ENCODE data around the gene KIF1A. TPM values are rescaled to one million over a fixed set of nuclear protein-coding genes. Genes with fewer than 3 reads are reported as not detected.
"Not testable (repeated sequence)": the region's sequence is repeated elsewhere in the genome, so short reads cannot be mapped to it uniquely, and the experiment has no call there.

KIF1A gene
- total RNA-seq, 1 donor = not detected

DNA sequence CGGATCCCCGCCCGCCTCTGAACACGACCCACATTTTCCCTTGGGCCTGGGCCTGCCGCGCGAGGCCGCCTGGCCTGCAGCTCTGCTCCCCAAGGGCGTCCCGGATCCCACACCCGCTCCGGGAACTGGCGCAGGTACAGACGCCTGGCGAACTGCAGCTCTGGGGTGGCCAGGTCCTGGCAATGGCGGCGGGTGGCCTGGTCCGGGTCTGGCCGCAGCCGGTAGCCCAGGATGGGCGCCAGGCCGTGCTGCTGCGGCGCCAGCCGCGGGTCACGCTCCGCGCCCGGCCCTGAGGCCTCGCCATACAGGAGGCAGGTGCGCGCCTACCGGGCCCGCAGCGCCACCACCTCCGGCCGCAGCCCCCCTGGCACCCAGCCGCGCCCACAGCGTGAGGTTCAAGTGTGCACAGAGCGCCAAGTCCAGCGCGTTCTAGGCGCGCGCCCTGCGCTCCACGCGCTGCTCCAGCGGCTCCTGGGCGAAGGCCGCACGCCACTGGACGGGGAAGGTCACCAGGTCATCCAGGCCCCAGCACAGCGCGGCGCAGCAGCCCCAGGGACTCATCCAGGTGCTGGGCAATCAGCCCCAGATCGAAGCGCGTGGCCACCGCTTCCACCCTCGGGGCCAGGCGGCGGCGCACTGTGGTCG is 118.8 kb downstream of the KIF1A start:
- TF ChIP-seq, protein P1, sequence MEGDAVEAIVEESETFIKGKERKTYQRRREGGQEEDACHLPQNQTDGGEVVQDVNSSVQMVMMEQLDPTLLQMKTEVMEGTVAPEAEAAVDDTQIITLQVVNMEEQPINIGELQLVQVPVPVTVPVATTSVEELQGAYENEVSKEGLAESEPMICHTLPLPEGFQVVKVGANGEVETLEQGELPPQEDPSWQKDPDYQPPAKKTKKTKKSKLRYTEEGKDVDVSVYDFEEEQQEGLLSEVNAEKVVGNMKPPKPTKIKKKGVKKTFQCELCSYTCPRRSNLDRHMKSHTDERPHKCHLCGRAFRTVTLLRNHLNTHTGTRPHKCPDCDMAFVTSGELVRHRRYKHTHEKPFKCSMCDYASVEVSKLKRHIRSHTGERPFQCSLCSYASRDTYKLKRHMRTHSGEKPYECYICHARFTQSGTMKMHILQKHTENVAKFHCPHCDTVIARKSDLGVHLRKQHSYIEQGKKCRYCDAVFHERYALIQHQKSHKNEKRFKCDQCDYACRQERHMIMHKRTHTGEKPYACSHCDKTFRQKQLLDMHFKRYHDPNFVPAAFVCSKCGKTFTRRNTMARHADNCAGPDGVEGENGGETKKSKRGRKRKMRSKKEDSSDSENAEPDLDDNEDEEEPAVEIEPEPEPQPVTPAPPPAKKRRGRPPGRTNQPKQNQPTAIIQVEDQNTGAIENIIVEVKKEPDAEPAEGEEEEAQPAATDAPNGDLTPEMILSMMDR (IDR thresholded peaks at IDR 0.05; ENCODE audit: extremely low read depth, low read depth, low read length) = no peak
- H3K27ac ChIP-seq (ENCODE audit: low read depth, low read length) = no peak overlapping the region
- no peaks in the 10 kb centered on the region for H3K4me1 ChIP-seq (ENCODE audit: insufficient read depth, low read length)

DNA sequence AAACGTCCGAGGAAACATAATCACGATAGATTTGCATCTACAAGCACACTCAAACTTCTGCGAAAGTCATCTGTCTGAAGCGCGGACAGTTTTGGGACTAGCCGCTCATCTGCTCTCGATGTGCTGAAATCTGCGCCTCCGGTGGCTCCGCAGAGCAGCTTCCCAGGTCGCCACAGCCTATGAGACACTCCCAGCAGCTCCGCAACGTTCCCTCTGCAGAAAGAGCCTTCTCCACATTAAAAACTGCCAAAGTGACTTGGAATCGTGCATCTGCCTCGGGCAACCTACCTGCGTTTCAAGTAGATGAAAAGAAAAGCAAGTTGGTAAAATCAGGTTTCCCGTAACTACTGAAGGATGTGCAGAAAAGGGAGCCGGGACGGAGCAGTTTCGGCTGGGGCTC is 119.4 kb downstream of the KIF1A start:
- H3K9me3 ChIP-seq (ENCODE audit: low read depth, low read length); DNase-seq (ENCODE audit: insufficient read length, low spot score, missing footprints); H3K4me3 ChIP-seq (ENCODE audit: insufficient read depth, low read length); H2AFZ ChIP-seq (ENCODE audit: low read length); H3K4me1 ChIP-seq (ENCODE audit: insufficient read depth, low read length); H3K27ac ChIP-seq (ENCODE audit: low read depth, low read length); H3K36me3 ChIP-seq (ENCODE audit: insufficient read depth, low read length); H3K79me2 ChIP-seq (ENCODE audit: insufficient read depth, low read length); H3K4me2 ChIP-seq (ENCODE audit: insufficient read depth, low read length); H4K20me1 ChIP-seq (ENCODE audit: insufficient read depth, low read length): not testable (repeated sequence)
- H3K27me3 ChIP-seq (ENCODE audit: insufficient read depth, low read length) = peaks cover 14% of the 10 kb centered on the region

More for the DNA sequence above, 118.8 kb downstream of the KIF1A start:
- DNase-seq (ENCODE audit: insufficient read length, low spot score, missing footprints) = no peak
- H2AFZ ChIP-seq (ENCODE audit: low read length) = no peak overlapping the region
- no peaks in the 10 kb centered on the region for H3K79me2 ChIP-seq (ENCODE audit: insufficient read depth, low read length)
- no peaks in the 10 kb centered on the region for H4K20me1 ChIP-seq (ENCODE audit: insufficient read depth, low read length)
- no peak overlapping the region for H3K4me2 ChIP-seq (ENCODE audit: insufficient read depth, low read length)
- H3K4me3 ChIP-seq (ENCODE audit: insufficient read depth, low read length) = no peak overlapping the region
- H3K36me3 ChIP-seq (ENCODE audit: insufficient read depth, low read length) = no peaks in the 10 kb centered on the region
- H3K27me3 ChIP-seq (ENCODE audit: insufficient read depth, low read length) = peaks cover 15% of the 10 kb centered on the region
- H3K9me3 ChIP-seq (ENCODE audit: low read depth, low read length) = no peaks in the 10 kb centered on the region

DNA sequence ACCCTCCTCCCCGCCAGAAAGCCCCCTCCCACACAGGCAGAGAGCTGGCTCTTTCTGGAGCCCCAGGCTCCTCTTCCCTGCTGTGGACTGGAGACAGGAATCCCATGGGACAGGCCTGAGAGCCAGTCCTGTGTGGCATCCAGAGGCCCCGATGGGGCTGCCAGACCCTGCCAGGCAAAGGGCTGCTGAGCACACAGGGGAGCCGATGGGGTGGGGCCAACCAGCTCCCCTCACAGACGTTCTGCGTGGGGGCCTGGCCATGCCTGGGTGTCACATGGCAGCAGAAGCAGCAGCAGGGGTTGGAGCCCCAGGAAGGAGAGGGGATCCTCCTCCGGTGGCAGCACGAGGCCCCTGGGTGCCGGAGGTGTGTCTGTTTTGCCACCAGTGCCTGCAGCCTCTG is 120.2 kb downstream of the KIF1A start:
- H3K36me3 ChIP-seq (ENCODE audit: insufficient read depth, low read length); H3K27ac ChIP-seq (ENCODE audit: low read depth, low read length); H3K4me3 ChIP-seq (ENCODE audit: insufficient read depth, low read length); DNase-seq (ENCODE audit: insufficient read length, low spot score, missing footprints); H2AFZ ChIP-seq (ENCODE audit: low read length); H4K20me1 ChIP-seq (ENCODE audit: insufficient read depth, low read length); H3K9me3 ChIP-seq (ENCODE audit: low read depth, low read length); H3K4me2 ChIP-seq (ENCODE audit: insufficient read depth, low read length); H3K79me2 ChIP-seq (ENCODE audit: insufficient read depth, low read length); H3K27me3 ChIP-seq (ENCODE audit: insufficient read depth, low read length); H3K4me1 ChIP-seq (ENCODE audit: insufficient read depth, low read length): not testable (repeated sequence)

DNA sequence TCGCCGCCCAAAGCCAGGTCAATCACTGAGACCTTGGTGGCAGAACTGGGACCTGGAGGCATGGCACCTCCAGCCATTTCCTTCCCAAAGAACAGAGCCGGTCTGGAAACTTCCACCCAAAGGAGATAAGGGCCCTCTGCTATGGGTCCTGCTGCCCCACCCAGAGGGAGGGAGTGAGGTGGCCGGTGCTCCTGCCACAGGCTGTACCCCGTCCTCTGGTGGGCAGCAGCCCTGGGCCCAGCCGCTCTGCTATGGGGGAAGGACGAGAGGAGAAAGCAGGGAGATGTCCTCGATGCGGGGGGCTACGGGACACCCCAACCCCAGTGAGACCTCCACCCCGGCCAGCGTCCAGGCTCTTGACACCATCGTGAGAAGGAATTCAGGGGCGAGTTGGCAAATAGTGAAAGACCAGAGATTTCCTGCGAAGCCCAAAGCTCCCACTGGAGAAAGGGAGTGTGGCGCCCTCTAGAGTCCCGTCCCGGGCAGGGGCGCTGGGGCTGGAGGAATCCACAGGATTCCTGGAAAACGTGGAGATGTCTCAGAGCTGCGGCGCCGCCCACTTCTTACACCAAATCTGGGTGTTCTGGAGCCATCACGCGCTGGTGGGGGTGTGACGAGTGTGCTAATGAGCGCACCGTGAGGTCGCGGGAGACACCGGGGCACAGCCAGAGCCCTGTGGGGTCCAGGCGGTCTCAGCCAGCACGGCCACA is 121.0 kb downstream of the KIF1A start:
- H3K4me2 ChIP-seq (ENCODE audit: insufficient read depth, low read length); H3K27ac ChIP-seq (ENCODE audit: low read depth, low read length); H3K36me3 ChIP-seq (ENCODE audit: insufficient read depth, low read length); DNase-seq (ENCODE audit: insufficient read length, low spot score, missing footprints); H3K9me3 ChIP-seq (ENCODE audit: low read depth, low read length); H3K27me3 ChIP-seq (ENCODE audit: insufficient read depth, low read length); H3K4me3 ChIP-seq (ENCODE audit: insufficient read depth, low read length); H4K20me1 ChIP-seq (ENCODE audit: insufficient read depth, low read length); H3K79me2 ChIP-seq (ENCODE audit: insufficient read depth, low read length); H3K4me1 ChIP-seq (ENCODE audit: insufficient read depth, low read length); H2AFZ ChIP-seq (ENCODE audit: low read length): not testable (repeated sequence)

DNA sequence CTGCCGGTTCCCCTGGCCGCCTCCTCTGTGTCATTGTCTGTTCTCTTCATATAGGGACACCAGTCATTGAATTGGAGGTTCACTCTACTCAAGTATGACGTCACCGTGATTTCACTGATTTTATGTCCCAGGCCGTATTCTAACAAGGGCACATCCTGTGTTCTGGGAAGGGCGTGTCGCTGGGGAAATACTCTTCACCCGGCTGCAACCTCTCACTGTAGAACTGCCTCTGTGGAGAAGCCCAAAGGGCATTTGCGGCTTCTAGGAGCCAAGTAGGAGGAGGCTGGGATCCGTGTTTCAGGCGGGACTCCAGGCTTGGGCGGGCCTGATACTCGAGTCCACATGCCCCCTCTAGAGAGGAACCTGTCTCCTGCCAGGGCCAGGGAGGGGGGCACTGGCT is 123.5 kb downstream of the KIF1A start:
- not testable (repeated sequence) for H2AFZ ChIP-seq (ENCODE audit: low read length); H3K79me2 ChIP-seq (ENCODE audit: insufficient read depth, low read length); H3K4me3 ChIP-seq (ENCODE audit: insufficient read depth, low read length); H3K27me3 ChIP-seq (ENCODE audit: insufficient read depth, low read length); H4K20me1 ChIP-seq (ENCODE audit: insufficient read depth, low read length); H3K4me2 ChIP-seq (ENCODE audit: insufficient read depth, low read length); H3K4me1 ChIP-seq (ENCODE audit: insufficient read depth, low read length); H3K36me3 ChIP-seq (ENCODE audit: insufficient read depth, low read length); DNase-seq (ENCODE audit: insufficient read length, low spot score, missing footprints); H3K9me3 ChIP-seq (ENCODE audit: low read depth, low read length); H3K27ac ChIP-seq (ENCODE audit: low read depth, low read length)

DNA sequence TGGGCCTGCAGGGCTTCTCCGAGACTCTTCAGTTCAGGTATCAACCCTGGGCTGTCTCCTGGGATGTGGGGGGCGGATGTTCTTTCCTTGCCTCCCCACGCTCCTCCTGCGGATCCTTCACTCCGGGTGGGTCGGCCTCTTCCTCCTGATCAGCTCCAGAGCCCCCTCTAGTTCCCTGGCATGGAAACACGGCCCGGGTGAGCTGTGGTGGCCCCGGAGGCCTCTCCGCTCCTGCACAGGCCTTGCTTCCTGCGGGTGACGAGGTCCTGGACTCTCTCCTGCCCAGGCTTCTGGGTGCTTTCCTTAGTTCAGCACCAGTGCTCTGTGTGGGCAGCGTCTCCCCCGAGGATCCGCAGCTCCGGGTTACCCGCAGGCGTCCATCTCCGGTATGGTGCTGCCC is 124.4 kb downstream of the KIF1A start:
- H3K4me2 ChIP-seq (ENCODE audit: insufficient read depth, low read length); H3K27me3 ChIP-seq (ENCODE audit: insufficient read depth, low read length); H3K4me1 ChIP-seq (ENCODE audit: insufficient read depth, low read length); DNase-seq (ENCODE audit: insufficient read length, low spot score, missing footprints); H3K4me3 ChIP-seq (ENCODE audit: insufficient read depth, low read length); H3K27ac ChIP-seq (ENCODE audit: low read depth, low read length); H3K9me3 ChIP-seq (ENCODE audit: low read depth, low read length); H4K20me1 ChIP-seq (ENCODE audit: insufficient read depth, low read length); H2AFZ ChIP-seq (ENCODE audit: low read length); H3K36me3 ChIP-seq (ENCODE audit: insufficient read depth, low read length); H3K79me2 ChIP-seq (ENCODE audit: insufficient read depth, low read length): not testable (repeated sequence)

DNA sequence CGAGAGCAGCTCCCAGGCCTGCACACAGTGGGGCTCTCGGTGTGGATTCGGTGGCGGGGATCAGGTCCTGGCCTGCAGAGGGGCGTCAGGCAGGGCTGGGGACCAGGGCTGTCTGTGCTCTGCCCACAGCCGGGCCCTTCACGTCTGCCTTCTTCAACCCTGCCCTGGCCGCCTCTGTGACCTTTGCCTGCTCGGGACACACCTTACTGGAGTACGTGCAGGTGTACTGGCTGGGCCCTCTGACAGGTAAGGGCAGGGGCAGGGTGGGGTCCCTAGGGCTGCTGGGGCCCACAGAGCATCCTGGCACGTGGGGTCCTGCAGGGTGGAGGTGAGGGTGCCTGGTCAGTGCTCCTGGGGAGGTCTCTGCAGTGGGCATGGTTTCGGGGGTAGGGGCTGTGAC is 125.7 kb downstream of the KIF1A start:
- H3K36me3 ChIP-seq (ENCODE audit: insufficient read depth, low read length); H4K20me1 ChIP-seq (ENCODE audit: insufficient read depth, low read length); DNase-seq (ENCODE audit: insufficient read length, low spot score, missing footprints); H3K27me3 ChIP-seq (ENCODE audit: insufficient read depth, low read length); H2AFZ ChIP-seq (ENCODE audit: low read length); H3K4me3 ChIP-seq (ENCODE audit: insufficient read depth, low read length); H3K79me2 ChIP-seq (ENCODE audit: insufficient read depth, low read length); H3K4me2 ChIP-seq (ENCODE audit: insufficient read depth, low read length); H3K9me3 ChIP-seq (ENCODE audit: low read depth, low read length); H3K27ac ChIP-seq (ENCODE audit: low read depth, low read length); H3K4me1 ChIP-seq (ENCODE audit: insufficient read depth, low read length): not testable (repeated sequence)

Data from osteoblast (primary cell).